ENCODE measurements around the gene GPR148.

Gene GPR148

DNA sequence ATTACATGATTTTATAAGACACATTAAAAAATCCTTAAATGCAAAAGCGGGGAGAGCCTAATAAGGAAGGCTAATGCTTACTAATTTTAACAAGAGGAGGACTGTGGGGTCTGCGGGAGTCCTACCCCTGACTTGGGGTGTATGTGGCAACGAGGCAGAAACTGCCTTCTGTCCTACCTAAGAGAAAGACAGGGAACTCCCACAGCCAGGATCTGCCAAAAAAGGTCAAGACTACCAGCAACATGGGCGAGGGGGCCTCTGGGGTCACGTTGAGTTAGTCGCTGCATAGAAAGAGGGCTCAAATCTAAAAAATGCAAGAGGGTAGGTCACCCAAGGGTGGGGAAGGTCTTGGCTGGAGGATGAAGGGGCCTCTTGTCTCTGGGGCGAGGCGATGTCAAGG, 25.9 kb downstream of the GPR148 start:
- no peak for DNase-seq

DNA sequence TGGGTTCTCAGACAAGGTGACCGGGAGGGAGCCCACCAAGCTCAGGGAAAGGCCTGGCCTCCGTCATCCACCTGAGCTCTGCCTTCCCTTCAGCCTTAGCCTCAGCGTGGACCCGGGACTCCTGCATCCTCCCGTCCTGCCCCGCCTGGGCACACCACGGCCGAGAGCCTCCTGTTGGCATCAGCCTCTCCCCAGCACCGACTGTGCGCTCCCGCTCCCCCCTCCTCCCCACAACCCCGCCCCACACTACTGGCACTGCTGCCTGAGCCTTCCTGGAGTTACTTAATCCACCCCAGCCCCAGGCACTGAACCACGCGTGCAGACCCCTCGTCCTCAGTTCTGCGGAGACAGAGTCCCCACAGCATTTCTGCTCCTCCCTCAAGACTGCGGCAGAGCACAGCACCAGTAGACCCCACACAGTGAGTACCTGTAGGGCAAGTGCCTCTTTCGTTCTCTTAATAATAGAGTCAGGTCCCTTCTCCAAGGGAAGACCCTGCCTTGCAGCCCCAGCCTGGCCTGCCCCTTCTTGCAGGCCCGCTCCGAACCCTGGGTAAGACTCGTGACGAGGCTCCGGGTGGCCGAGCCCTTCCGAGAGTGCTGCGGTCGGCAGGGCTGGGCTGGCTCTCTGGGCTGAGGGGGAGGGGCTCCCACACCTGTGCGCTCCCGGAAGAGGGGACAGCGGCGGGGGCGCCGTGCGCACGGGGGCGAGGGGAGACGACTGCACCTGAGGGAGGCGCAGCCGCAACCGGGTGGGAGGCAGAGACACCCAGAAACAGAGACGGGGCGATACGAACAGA, 26.6 kb downstream of the GPR148 start, which contains the start of gene AMER3:
TSS of gene AMER3 (plus strand) at position 285 of the 797 bp plus-strand sequence. CDS start 6,533 bp downstream, outside the sequence.
- peak; percentile 85 for DNase-seq

DNA sequence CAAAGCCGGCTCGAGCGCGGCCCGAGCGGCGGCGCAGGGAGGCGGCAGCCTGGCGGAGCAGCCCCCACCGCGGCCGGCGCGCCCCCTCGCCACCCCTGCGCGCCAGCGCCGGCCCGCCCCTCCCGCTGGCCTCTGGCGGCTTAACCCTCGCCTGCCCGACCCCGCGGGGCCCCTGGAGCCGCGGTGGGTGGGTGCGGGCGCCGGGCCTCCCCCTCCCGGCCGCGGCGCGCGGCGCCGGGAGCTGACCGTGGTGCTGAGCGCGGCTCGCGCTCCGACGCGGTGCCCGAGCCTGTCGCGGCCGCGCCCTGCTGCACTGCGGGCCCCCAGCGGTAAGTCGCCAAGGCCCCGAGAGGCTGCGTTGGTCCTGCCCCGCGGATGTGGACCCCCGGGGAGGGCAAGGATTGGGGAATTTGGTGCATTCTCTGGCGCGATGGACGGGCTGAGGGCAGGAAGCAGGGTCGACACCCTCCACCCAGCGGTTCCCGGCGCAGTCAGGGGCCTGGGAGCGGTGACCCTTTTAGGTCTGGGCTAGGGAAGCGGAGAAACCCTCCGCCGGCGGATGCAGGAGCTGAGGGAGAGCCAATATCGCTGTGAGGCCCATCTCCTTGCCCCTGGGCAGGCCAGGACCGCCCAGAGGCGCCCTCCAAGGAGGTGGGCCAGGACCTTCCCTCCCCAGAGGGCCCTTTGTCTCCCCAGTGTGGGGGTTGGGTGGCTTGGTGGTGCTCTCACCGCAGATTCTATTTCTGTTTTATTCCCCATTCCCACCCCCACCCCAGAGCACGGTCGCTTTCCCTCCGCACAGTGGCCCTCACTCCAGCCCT, 27.4 kb downstream of the GPR148 start:
- DNase-seq: peak; percentile 61

DNA sequence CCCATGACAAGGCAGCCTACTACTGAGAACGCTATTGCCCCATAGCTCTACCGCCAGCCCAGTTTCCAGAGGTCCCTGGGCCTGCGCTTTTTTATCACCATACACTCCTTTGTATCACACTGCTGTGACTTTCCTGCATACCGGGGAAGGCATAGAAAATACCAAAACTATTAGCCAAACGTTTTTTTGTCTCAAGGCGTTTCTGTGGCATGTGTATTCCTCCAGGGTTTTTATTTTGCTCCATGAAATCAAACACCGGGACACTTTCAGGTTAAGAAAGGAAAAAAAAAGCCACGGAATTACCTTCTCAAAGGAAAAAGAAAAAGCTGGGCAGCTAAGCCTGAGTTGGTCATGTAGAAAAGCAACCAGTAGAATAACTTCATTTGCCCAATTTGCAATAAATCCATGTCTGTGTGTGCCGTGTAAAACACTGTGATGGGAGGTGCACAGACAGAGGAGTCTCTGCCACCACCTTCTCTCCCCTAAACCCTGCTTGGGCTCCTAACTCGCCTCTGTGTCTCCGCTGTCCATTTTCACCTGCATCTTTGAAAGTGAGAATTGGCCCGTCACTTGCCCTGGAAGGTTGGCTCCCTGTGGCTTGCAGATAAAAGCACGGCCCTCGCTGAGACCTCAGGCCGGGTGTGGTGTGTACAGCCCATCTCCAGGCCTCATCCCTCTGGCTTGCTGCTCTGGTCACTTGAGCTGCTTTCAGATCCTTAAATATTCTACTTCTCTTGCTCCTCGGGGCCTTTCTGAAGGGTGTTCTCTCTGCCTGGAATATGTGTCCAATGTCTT, 28.2 kb downstream of the GPR148 start:
- DNase-seq: peak; percentile 61

- DNase-seq: no peak
These were observed 31.3 kb downstream of the GPR148 start for GRCh38 chr2:130759906-130760753.

DNA sequence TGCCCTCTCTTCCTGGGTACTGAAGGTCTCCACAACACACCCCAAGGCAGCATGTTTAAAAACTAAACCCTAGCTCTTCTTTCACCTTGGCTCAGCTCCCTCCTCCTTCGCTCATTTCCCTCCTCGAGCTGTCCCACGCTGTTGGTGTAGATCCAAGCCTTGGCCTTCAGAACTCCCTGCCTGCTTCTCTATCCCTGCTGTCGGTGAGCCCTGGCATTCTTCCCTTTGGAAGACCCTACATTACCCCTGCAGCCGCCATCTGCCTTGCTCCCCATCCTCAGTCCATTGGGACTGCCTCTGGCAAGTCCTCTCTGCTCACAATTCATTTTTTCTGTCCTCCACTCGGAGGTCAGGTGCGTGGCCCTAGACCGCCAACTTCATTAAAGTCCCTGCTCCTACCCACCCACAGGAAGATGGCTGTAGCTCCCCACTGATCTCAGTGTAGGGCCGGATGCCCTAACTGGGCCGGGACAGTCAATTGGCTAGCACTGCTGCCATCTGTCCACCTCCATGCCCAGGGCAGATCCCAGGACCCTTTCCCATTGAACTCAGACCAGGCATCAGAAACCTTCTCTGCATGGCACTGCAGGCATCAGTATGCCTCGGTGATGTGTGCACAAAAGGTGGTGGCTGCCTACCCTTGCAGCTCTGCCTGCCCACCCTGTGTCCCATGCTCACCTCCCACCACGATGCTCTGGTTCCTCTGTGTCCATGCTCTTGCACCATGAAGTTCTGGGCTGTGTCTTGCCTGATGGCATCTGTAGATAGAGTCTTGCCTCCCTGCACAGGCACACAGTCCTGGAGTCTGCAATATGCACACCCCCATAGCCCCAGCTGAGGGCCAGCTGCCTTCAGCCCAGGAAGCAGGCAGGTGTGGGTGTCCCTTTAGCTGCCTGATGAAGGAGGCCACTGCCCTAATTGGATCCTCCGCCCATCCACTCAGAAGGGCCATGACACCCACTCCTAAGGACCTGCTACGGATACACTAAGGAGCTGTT, 32.2 kb downstream of the GPR148 start:
- no peak for DNase-seq

- no peak for DNase-seq
These were observed 33.4 kb downstream of the GPR148 start for GRCh38 chr2:130762031-130762909.

- DNase-seq: no peak
These were observed 34.1 kb downstream of the GPR148 start for GRCh38 chr2:130762910-130763385.

DNA sequence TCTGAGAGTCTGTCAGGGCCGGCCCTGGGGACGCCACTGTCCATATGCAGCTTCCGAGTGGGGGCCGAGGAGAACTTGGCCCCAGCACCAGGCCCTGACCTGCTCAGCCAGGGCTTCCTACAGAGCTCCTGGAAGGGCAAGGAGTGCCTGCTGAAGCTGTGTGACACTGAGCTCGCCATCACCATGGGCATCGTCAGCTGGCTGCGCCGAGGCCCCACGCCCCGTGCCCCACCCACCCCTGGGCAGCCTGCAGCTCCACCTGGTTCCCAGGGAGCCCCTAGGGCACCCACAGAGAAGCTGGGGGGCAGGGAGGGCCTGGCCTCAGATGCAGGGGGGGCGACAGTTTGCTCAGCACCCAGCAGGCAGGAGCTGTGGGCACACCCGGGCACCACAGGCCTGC, 34.5 kb downstream of the GPR148 start:
- no peak for DNase-seq

GRCh38 chr2:130764035-130764820, 35.4 kb downstream of the GPR148 start:
- DNase-seq: no peak

- no peak for DNase-seq
These were observed 35.9 kb downstream of the GPR148 start for GRCh38 chr2:130764821-130765115.

DNA sequence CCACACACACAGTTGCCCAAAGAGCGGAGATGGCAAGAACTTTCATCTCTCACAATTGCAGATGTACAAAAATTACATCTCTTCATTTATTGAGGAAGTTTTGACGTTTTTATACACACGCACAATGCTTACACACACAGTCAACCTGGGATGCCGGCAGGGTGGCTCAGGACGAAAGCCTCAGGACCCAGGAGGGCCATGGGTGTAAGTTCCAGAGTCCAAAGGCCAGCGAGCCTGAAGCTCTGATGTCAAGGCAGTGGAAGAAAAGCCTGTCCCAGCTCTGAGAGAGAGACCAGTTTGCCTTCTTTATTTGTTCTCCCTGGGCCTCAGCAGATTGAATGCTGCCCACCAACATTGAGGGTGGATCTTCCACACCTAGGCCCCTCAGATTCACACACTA, 36.6 kb downstream of the GPR148 start:
- DNase-seq: no peak

GRCh38 chr2:130766037-130766436, 37.2 kb downstream of the GPR148 start:
- DNase-seq: no peak

DNA sequence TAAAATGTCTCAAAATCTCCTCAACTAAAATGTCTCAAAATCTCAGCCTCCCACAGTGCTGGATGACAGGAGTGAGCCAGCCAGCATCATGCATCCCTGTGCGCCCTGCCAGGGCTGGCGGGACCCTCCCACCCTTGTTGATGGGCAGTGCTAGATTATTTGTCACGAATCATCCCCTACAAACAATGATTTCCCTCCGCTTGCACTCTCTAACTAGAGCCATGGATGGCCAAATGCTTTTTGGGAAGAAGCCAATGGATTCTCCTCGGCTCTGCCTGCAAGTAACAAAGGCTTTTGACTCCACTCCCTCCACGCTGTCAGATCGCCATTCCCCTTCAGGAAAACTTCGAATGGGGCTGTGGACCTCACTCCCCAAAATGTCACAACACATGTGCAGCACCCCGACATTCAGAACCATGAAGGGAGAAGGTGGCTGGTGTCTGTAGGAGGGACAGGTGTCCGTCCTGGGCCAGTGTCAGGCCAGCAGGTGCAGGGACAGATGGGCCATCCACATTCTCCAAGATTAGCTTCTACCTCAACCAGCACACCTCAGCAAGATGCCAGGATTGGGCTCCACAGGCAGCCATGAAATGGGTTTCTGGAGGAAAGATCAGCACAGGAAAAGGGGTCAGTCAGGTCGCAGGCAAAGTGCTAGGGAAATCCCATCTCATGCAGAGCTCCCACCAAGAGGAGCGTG, 38.0 kb downstream of the GPR148 start:
- no peak for DNase-seq

GRCh38 chr2:130767408-130767775, 38.5 kb downstream of the GPR148 start:
- no peak for DNase-seq

- DNase-seq: no peak
These were observed 39.5 kb downstream of the GPR148 start for GRCh38 chr2:130768191-130768855.

DNA sequence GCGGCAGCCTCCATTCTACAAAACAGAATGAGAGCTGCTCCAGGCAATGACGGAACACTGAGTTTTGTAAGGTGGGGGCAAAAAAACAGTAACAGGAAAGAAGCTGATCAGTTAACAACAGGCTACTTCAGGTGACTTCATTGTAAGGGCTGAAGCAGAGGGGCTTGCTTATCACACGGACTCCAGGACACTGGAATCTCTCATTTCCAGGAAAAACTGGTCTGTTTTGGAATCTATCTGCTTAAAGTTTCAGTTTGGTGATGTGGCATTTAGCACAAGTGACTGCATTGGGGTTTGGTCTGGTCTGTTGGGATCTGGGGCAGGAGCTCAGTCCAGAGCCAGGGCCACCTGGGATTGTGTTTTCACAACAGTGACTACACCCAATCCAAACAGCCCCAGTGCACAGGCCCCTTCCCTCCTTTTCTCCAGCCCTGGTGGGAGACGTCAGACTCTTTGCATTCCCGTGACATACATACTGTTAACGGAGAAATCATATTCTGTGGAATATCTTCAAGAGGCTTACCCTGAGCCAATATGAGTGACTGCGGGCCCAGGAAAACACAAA, 40.6 kb downstream of the GPR148 start:
- no peak for DNase-seq

DNA sequence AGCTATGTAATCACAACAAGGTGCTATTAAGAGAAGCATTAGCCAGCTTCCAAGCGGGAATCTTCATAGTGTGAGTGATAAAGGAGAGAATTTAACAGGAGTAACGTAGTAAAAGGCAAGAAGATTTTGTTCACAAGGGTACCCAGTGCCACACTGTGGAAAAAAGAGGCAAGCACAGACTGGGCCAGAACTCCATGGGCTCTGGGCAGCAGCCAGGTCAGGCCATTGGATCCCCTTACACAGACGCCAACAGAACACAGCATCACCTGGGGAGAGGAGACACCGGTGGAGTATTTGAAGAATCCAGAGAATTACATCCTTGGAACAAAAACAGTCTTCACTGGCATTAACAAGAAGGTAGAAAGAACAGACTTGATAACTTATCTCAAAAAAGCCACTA, 47.7 kb downstream of the GPR148 start:
- DNase-seq: peak; percentile 14
